Smooth muscle cell (in vitro differentiated cells): ENCODE measurements around the gene NRXN3. TPM values are rescaled to one million over a fixed set of nuclear protein-coding genes. Genes with fewer than 3 reads are reported as not detected.

Experiments
- DNase-seq: peaks from one replicate; lab custom pipeline; 2025; ENCODE audit not compliant: unreplicated experiment; lab: John Stamatoyannopoulos, UW
- H2AFZ ChIP-seq: fragments of 200-600 bp; sonication (generic); 2 replicates; pipeline ENCODE4 v1.6.0; 2016; ENCODE audit warnings: antibody characterized with exemption, low read depth, mild to moderate bottlenecking
- H3F3A ChIP-seq: fragments of 200-600 bp; sonication (generic); 2 replicates; pipeline ENCODE4 v1.6.0; 2017; ENCODE audit warnings: antibody characterized with exemption, low read depth
- H3K27ac ChIP-seq: fragments of 200-600 bp; sonication (generic); 2 replicates; pipeline ENCODE4 v1.5.1; 2016; ENCODE audit warnings: low read depth, mild to moderate bottlenecking
- H3K27me3 ChIP-seq: fragments of 200-600 bp; sonication (generic); 2 replicates; pipeline ENCODE4 v1.6.1; 2016; ENCODE audit warnings: low read depth, mild to moderate bottlenecking
- H3K36me3 ChIP-seq: fragments of 200-600 bp; sonication (generic); 2 replicates; pipeline ENCODE4 v1.5.1; 2016; ENCODE audit warnings: low read depth
- H3K4me1 ChIP-seq: fragments of 200-600 bp; sonication (generic); 2 replicates; pipeline ENCODE4 v1.5.1; 2016; ENCODE audit warnings: low read depth
- H3K4me2 ChIP-seq: fragments of 200-600 bp; sonication (generic); 2 replicates; pipeline ENCODE4 v1.6.0; 2016; ENCODE audit warnings: mild to moderate bottlenecking
- H3K4me3 ChIP-seq: fragments of 200-600 bp; sonication (generic); 2 replicates; pipeline ENCODE4 v1.5.1; 2016; ENCODE audit warnings: mild to moderate bottlenecking
- H3K79me2 ChIP-seq: fragments of 200-600 bp; sonication (generic); 2 replicates; pipeline ENCODE4 v1.6.0; 2016; ENCODE audit warnings: low read depth, mild to moderate bottlenecking
- H3K9ac ChIP-seq: fragments of 200-600 bp; sonication (generic); 2 replicates; pipeline ENCODE4 v1.6.0; 2016; ENCODE audit warnings: low read depth
- H3K9me3 ChIP-seq: fragments of 200-600 bp; sonication (generic); replicated peaks from 2 replicates; pipeline ENCODE4 v1.5.1; 2016; ENCODE audit warnings: low read depth
- H4K20me1 ChIP-seq: fragments of 200-600 bp; sonication (generic); 2 replicates; pipeline ENCODE4 v1.6.0; 2016; ENCODE audit warnings: low read depth
- CTCF ChIP-seq: fragments of 200-600 bp; sonication (generic); IDR thresholded peaks from 2 replicates; pipeline ENCODE4 v1.5.1; 2017; ENCODE audit warnings: borderline replicate concordance, mild to moderate bottlenecking, antibody characterized with exemption; ENCODE audit not compliant: insufficient read depth, poor library complexity, severe bottlenecking
- WGBS: methylation state at CpG from one replicate; pipeline ENCODE4 v1.1.7; 2016; ENCODE audit warnings: low lambda C conversion rate; 5-methylcytosine and 5-hydroxymethylcytosine counted together
- polyA plus RNA-seq: library from polyadenylated mRNA; unstranded; fragments of >200 nt; fragmentation: Nextera tagmentation; extraction: Ambion mirVana; gene quantifications from 2 replicates; pipeline ENCODE4 v1.2.1, GENCODE V29; 2016
- total RNA-seq: library from RNA; depleted of rRNA; stranded (reverse); fragments of >200 nt; gene quantifications from 2 replicates; pipeline ENCODE4 v1.2.3, GENCODE V29; 2014

The NRXN3 gene
- total and polyA plus RNA-seq, 2 experiments from 2014 or later = 1.2 to 7.0 TPM

- no peak for DNase-seq
- Histone ChIP-seq H2AFZ (no peak overlapping the region), H3K27ac (no peak overlapping the region), H3K9ac (no peak overlapping the region), H3K79me2 (no peaks in the 10 kb centered on the region), H3K27me3 (peaks cover 4% of the 10 kb centered on the region), H3F3A (no peaks in the 10 kb centered on the region), H3K36me3 (no peaks in the 10 kb centered on the region), H3K4me3 (no peak overlapping the region), H3K4me1 (no peaks in the 10 kb centered on the region), H4K20me1 (no peaks in the 10 kb centered on the region), H3K4me2 (no peak overlapping the region), H3K9me3 (no peaks in the 10 kb centered on the region)
- no peak for TF ChIP-seq CTCF
- WGBS = 83% methylated on average over 6 of the region's 6 CpGs
Measured at GRCh38 chr14:78345131-78345744, 175.1 kb downstream of the NRXN3 start.

- Histone ChIP-seq H3K4me2 (no peak overlapping the region), H3K9me3 (no peaks in the 10 kb centered on the region), H3K9ac (no peak overlapping the region), H3K27ac (no peak overlapping the region), H2AFZ (no peak overlapping the region), H4K20me1 (no peaks in the 10 kb centered on the region), H3K79me2 (no peaks in the 10 kb centered on the region), H3K4me3 (no peak overlapping the region), H3K36me3 (no peaks in the 10 kb centered on the region), H3F3A (no peaks in the 10 kb centered on the region), H3K27me3 (peaks cover 4% of the 10 kb centered on the region), H3K4me1 (no peaks in the 10 kb centered on the region)
- WGBS = 81% methylated on average over 5 of the region's 5 CpGs
- DNase-seq = no peak
- TF ChIP-seq CTCF = no peak
Measured at GRCh38 chr14:78346747-78347146, 176.6 kb downstream of the NRXN3 start.

- Histone ChIP-seq H3K4me2 (no peak overlapping the region), H3K9me3 (no peaks in the 10 kb centered on the region), H3K9ac (no peak overlapping the region), H3K79me2 (no peaks in the 10 kb centered on the region), H2AFZ (no peak overlapping the region), H3K36me3 (no peaks in the 10 kb centered on the region), H4K20me1 (no peaks in the 10 kb centered on the region), H3K27ac (no peak overlapping the region), H3K4me3 (no peak overlapping the region), H3K4me1 (no peaks in the 10 kb centered on the region), H3K27me3 (no peaks in the 10 kb centered on the region), H3F3A (no peaks in the 10 kb centered on the region)
- WGBS = 80% methylated on average over 3 of the region's 3 CpGs
- no peak for TF ChIP-seq CTCF
- no peak for DNase-seq
Measured at GRCh38 chr14:78355109-78355508, 184.9 kb downstream of the NRXN3 start.

- Histone ChIP-seq H3K27me3 (no peaks in the 10 kb centered on the region), H3K9ac (no peak overlapping the region), H3K36me3 (no peaks in the 10 kb centered on the region), H2AFZ (no peak overlapping the region), H3K4me2 (no peak overlapping the region), H3K9me3 (no peaks in the 10 kb centered on the region), H3K27ac (no peak overlapping the region), H3K79me2 (no peaks in the 10 kb centered on the region), H3K4me1 (no peaks in the 10 kb centered on the region), H3F3A (no peaks in the 10 kb centered on the region), H4K20me1 (no peaks in the 10 kb centered on the region), H3K4me3 (no peak overlapping the region)
- TF ChIP-seq CTCF = no peak
- WGBS = 68% methylated on average over 3 of the region's 3 CpGs
- DNase-seq = no peak
Measured at GRCh38 chr14:78356391-78356790, 186.2 kb downstream of the NRXN3 start.
